NOMO-1 treated with dmso at 0.1 percent for 144 hours (cell line): ENCODE data around the gene ARL3.
"Not testable (repeated sequence)": the region's sequence is repeated elsewhere in the genome, so short reads cannot be mapped to it uniquely, and the experiment has no call there.

ENCODE experiments used
- DNase-seq: peaks from one replicate; lab custom pipeline; 2025; ENCODE audit not compliant: unreplicated experiment; lab: John Stamatoyannopoulos, UW

The ARL3 gene

GRCh38 chr10:102713814-102714620 is at the start of gene ARL3:
ARL3 (minus strand) TSS chr10:102714397; CDS start chr10:102714275, 122 bp downstream.
- DNase-seq: peak; percentile 98

- DNase-seq: no peak
Observed at GRCh38 chr10:102763037-102763607, 48.9 kb upstream of the ARL3 start.

- DNase-seq: no peak
Observed at GRCh38 chr10:102762401-102763015, 48.3 kb upstream of the ARL3 start.

GRCh38 chr10:102761981-102762380 is 47.8 kb upstream of the ARL3 start:
- DNase-seq: no peak

- no peak for DNase-seq
Observed at GRCh38 chr10:102759497-102760210, 45.5 kb upstream of the ARL3 start.

GRCh38 chr10:102758933-102759262 is 44.7 kb upstream of the ARL3 start:
- DNase-seq: not testable (repeated sequence)

GRCh38 chr10:102758240-102758932 is 44.2 kb upstream of the ARL3 start:
- no peak for DNase-seq

GRCh38 chr10:102757323-102757722 is 43.1 kb upstream of the ARL3 start:
- no peak for DNase-seq

- no peak for DNase-seq
Observed at GRCh38 chr10:102753718-102754117, 39.5 kb upstream of the ARL3 start.

- DNase-seq: peak; percentile 33
Observed at GRCh38 chr10:102752934-102753664, 38.9 kb upstream of the ARL3 start.

GRCh38 chr10:102752266-102752930 is 38.2 kb upstream of the ARL3 start:
- no peak for DNase-seq

GRCh38 chr10:102745157-102745556 is 31.0 kb upstream of the ARL3 start:
- DNase-seq: no peak

- no peak for DNase-seq
Observed at GRCh38 chr10:102744374-102745051, 30.3 kb upstream of the ARL3 start.

GRCh38 chr10:102743588-102744373 is 29.6 kb upstream of the ARL3 start, which contains the start of gene WBP1L:
WBP1L (plus strand) TSS chr10:102743948; CDS start chr10:102744054, 106 bp downstream.
- peak; percentile 95 for DNase-seq

- DNase-seq: no peak
Observed at GRCh38 chr10:102743078-102743587, 28.9 kb upstream of the ARL3 start.

- not testable (repeated sequence) for DNase-seq
Observed at GRCh38 chr10:102742313-102742712, 28.1 kb upstream of the ARL3 start.

GRCh38 chr10:102741726-102742237 is 27.6 kb upstream of the ARL3 start:
- no peak for DNase-seq

- DNase-seq: no peak
Observed at GRCh38 chr10:102740229-102740628, 26.0 kb upstream of the ARL3 start.
